Vagina (tissue), 2 donors: ENCODE data around the gene RESP18. TPM values are rescaled to one million over a fixed set of nuclear protein-coding genes. Genes with fewer than 3 reads are reported as not detected.
A peak's percentile ranks its signal among the peaks of the same experiment; 100 is the strongest.

Experiments
- DNase-seq, 2 donors: peaks; one replicate each; pipeline ENCODE4 v3.0.0-alpha.2; 2017; ENCODE audit errors: extremely low spot score in 2 of 2
- H3K27ac ChIP-seq: fragments of 200-600 bp; sonication (generic); one replicate; pipeline ENCODE4 v1.5.1; 2019
- H3K27me3 ChIP-seq: fragments of 200-600 bp; sonication (generic); one replicate; pipeline ENCODE4 v1.5.1; 2019
- H3K36me3 ChIP-seq, 2 donors: fragments of 200-600 bp; sonication (generic); one replicate each; pipeline ENCODE4 v1.5.1; 2017 to 2019
- H3K4me1 ChIP-seq: fragments of 200-600 bp; sonication (generic); one replicate; pipeline ENCODE4 v1.5.1; 2019
- H3K4me3 ChIP-seq, 2 donors: fragments of 200-600 bp; sonication (generic); 1 replicate in 1 of 2; 2 replicates in 1 of 2; pipeline ENCODE4 v1.5.1; 2016 to 2019
- H3K9me3 ChIP-seq: fragments of 200-600 bp; sonication (generic); one replicate; pipeline ENCODE4 v1.5.1; 2019
- CTCF ChIP-seq, 3 experiments: fragments of 450-650 bp in 2 of 3; fragments of 200-600 bp in 1 of 3; sonication (generic) in 1 of 3; IDR thresholded peaks; one replicate each; pipeline ENCODE4 v1.5.1; 2017 to 2019; ENCODE audit warnings: antibody characterized with exemption in 3 of 3, mild to moderate bottlenecking in 2 of 3, moderate library complexity in 2 of 3
- POLR2A ChIP-seq, 2 donors: fragments of 450-650 bp; IDR thresholded peaks; one replicate each; pipeline ENCODE4 v1.6.1; 2017; ENCODE audit warnings: antibody characterized with exemption in 2 of 2, mild to moderate bottlenecking in 2 of 2, moderate library complexity in 2 of 2
- POLR2AphosphoS5 ChIP-seq, 2 donors: sonication (generic); formaldehyde crosslinking; IDR thresholded peaks; one replicate each; pipeline ENCODE4 v1.9.0; 2017; ENCODE audit warnings: antibody characterized with exemption in 2 of 2, mild to moderate bottlenecking in 2 of 2, low read depth in 1 of 2; ENCODE audit not compliant: insufficient read depth in 1 of 2
- intact Hi-C: fragments of 100-400 bp; cut with DNase I; formaldehyde crosslinking; loops from one replicate; pipeline ENCODE4 v1.15.1; 2023
- total RNA-seq: library from RNA; depleted of rRNA; stranded (reverse); fragments of >200 nt; gene quantifications from one replicate; pipeline ENCODE4 v1.2.3, GENCODE V29; 2016

RESP18 gene
- total RNA-seq, 1 donor from 2014 or later = not detected

GRCh38 chr2:219292616-219293015 lies 39.9 kb downstream of the RESP18 start:
- Histone ChIP-seq H3K9me3 (no peaks in the 10 kb centered on the region), H3K4me1 (peaks cover 20% of the 10 kb centered on the region), H3K4me3 (no peak overlapping the region), H3K36me3 (no peaks in the 10 kb centered on the region), H3K27ac (no peak overlapping the region), H3K27me3 (no peaks in the 10 kb centered on the region)
- DNase-seq = no peak
- intact Hi-C loops = no loop called here
- TF ChIP-seq POLR2A (IDR thresholded peaks at IDR 0.05) = no peak
- TF ChIP-seq CTCF (IDR thresholded peaks at IDR 0.05) = no peak
- TF ChIP-seq POLR2AphosphoS5 (IDR thresholded peaks at IDR 0.05; ENCODE audit: insufficient read depth in 1 of 2, low read depth in 1 of 2) = no peak

GRCh38 chr2:219291910-219292490 lies 40.5 kb downstream of the RESP18 start:
- no peak for TF ChIP-seq POLR2A (IDR thresholded peaks at IDR 0.05)
- TF ChIP-seq CTCF (IDR thresholded peaks at IDR 0.05) = no peak
- intact Hi-C loops = no loop called here
- Histone ChIP-seq H3K27me3 (no peaks in the 10 kb centered on the region), H3K27ac (no peak overlapping the region), H3K9me3 (no peaks in the 10 kb centered on the region), H3K4me3 (no peak overlapping the region), H3K4me1 (peaks cover 20% of the 10 kb centered on the region), H3K36me3 (no peaks in the 10 kb centered on the region)
- no peak for DNase-seq

DNA sequence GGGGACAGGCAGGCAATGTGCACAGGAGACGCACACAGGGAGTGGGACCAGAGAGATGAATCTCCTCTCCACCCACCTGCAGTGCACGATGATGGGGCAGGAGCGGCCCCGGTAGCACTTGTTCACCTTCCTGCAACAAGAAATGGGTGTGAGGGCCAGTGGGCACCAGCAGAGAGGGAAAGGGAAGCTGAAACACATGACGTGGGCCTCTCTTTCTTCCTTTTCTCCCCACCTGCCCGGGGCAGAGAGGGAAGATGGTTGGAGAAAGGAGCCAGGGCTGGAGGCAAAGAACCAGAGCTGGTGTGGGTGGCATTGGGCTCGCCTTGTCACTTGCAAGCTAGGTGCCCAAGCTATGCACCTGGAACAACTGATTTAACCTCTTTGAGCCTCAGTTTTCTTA lies 41.1 kb downstream of the RESP18 start:
- no peaks in the 10 kb centered on the region for H3K36me3 ChIP-seq
- H3K4me3 ChIP-seq = no peak overlapping the region
- no peak for TF ChIP-seq POLR2A (IDR thresholded peaks at IDR 0.05)
- no peaks in the 10 kb centered on the region for H3K9me3 ChIP-seq
- peaks cover 26% of the 10 kb centered on the region for H3K4me1 ChIP-seq
- intact Hi-C loops = no loop called here
- DNase-seq = no peak
- H3K27ac ChIP-seq = no peak overlapping the region
- no peaks in the 10 kb centered on the region for H3K27me3 ChIP-seq

DNA sequence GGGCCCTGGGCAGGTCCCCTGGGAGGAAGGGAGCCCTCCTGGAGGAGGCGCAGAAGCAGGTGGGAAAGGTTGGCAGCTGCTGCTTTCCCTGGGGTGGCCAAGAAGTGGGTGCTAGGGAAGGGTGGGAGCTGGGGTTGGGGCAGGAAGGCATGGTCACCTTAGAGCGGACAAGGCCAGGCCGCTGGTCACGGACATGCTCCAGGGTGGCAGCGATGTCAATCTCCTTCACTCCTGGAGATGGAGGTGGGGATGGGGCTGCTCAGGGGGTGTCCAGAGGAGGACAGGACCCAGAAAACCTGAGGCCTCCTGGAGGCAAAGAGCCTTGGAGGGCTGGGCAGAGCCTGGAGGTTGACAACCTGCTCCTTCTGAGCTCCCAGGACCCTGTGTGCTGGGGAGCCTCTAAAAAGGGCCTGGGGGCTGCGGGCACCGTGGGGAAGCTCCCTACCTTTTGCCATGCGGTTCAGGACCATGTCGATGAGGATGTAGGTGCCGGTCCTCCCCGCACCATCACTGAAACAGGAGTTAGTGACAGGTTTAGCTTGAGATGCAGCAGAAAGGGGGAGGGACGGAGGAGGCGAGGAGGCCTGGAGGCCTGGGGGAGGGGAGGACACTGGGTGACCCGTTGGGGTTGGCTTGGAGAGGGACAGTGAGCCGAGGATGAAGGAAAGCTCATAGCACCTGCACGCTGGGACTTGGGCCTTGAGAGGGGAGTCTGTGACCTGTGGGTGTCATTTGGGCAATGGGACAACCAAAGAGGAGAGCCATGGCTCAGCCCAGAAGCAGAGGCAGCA lies 42.0 kb downstream of the RESP18 start:
- intact Hi-C loops = no loop called here

More for the DNA sequence above, 42.0 kb downstream of the RESP18 start:
- no peaks in the 10 kb centered on the region for H3K27me3 ChIP-seq
- no peaks in the 10 kb centered on the region for H3K9me3 ChIP-seq
- H3K4me3 ChIP-seq = no peak overlapping the region
- DNase-seq = no peak
- TF ChIP-seq POLR2AphosphoS5 (IDR thresholded peaks at IDR 0.05; ENCODE audit: insufficient read depth in 1 of 2, low read depth in 1 of 2) (no peak), POLR2A (IDR thresholded peaks at IDR 0.05) (no peak), CTCF (IDR thresholded peaks at IDR 0.05) (no peak)
- peak overlapping the region; percentile 85 for H3K27ac ChIP-seq
- H3K4me1 ChIP-seq = peaks cover 35% of the 10 kb centered on the region
- H3K36me3 ChIP-seq = no peaks in the 10 kb centered on the region
